GM21737 (cell line): ENCODE data around the gene IYD.

Experiments
- ATAC-seq: cut with Tn5 transposase; IDR thresholded peaks from one replicate; pipeline ENCODE4 v1.9.1; 2021; ENCODE audit warnings: mild to moderate bottlenecking, moderate library complexity; ENCODE audit not compliant: unreplicated experiment

IYD gene

DNA sequence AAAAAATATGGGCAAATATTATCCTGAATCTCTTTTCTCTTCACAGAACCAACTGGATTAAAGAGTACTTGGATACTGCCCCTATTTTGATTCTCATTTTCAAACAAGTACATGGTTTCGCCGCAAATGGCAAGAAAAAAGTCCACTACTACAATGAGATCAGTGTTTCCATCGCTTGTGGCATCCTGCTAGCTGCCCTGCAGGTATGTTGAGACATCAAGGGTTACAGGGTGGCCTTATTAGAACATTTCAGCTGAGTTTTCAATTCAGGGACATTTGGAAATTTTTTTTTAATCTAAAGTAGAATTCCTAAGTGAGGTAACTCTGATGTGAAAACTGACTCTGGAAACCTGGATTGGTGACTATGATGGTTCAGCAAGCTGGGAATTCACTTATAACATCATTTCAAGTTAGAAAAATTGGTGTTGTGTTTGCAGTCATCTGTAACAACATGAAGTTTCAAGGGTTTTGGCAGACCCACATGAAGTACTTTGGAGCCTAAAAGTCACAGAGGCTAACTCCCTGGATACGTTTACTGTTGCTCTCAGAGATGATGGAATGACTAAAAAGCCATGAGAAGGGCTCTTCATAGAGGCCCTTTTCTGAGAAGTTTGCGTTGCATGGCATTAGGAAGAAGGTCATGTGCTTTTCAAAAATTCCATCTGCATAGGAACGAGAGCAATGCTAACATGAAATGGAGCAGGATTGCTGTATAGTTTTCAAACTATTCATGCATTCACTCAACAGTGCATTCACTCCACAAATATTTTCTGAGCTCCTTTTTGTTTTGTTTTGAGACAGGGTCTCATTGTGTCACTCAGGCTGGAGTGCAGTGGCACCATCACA is 25.5 kb downstream of the IYD start:
- no peak for ATAC-seq

- no peak for ATAC-seq
Observed at GRCh38 chr6:150394899-150395295, 26.1 kb downstream of the IYD start.

GRCh38 chr6:150395388-150396009 is 26.7 kb downstream of the IYD start:
- ATAC-seq = no peak

- no peak for ATAC-seq
Observed at GRCh38 chr6:150403458-150404246, 34.8 kb downstream of the IYD start.

- no peak for ATAC-seq
Observed at GRCh38 chr6:150406948-150407347, 38.1 kb downstream of the IYD start.

DNA sequence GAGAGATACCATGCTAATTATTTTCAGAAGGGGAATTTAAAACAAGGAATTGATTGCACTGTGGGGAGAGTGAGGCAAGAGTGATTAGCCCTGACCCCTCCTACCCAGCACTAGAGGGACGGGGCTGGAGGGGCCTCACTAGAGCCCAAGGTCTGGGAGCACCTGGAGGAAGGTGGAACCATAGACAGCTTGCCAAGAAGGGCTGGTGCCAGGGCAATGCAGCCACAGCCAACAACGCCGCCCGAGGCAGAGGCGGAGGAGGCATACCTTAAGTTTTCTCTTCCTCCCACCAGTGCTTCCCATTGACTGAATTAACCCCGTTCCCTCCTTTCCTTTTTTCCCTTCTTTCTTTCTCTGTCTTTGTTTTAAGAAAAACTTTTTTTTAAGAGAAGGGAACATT is 40.0 kb downstream of the IYD start:
- ATAC-seq = no peak

GRCh38 chr6:150409576-150410066 is 40.8 kb downstream of the IYD start:
- ATAC-seq = no peak

DNA sequence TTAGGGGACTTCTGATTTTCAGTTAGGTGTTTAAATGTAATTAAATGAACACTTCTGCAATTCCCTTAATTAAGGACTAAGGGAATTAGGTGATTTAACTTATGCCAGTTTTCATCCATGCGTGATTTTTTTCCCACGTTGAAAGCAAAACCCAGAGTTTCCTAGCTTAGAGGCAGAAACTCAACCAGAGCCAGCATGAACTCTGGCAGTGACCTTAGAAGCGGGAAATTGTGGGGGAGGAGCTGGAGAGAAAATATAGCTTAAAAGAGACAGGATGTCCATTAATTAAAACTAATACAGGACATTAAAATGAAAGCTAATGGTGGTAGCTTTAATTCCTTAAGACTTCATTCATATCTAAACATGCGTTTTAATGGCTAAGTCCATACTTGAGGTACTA is 41.6 kb downstream of the IYD start:
- ATAC-seq = no peak

- ATAC-seq = no peak
Observed at GRCh38 chr6:150410906-150411305, 42.1 kb downstream of the IYD start.

DNA sequence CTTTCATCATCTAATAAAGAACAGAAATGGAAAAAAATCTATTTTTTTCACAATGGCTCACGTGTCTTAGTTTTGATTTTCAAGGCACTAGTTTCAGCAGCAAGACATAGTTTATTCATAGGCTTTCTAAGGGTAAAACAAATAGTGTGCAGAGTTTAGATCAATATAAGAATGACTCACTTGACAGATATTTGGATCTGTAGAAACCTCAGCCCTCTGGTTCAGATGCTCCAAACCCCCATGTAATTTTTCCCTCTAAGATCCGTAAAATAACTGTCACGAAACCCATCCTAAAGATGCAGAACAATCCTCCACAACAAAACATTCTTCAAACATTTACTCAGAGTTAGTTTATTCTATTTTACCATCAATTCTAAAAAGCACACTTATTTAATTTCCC is 43.4 kb downstream of the IYD start:
- no peak for ATAC-seq

- ATAC-seq = no peak
Observed at GRCh38 chr6:150413198-150413597, 44.4 kb downstream of the IYD start.

DNA sequence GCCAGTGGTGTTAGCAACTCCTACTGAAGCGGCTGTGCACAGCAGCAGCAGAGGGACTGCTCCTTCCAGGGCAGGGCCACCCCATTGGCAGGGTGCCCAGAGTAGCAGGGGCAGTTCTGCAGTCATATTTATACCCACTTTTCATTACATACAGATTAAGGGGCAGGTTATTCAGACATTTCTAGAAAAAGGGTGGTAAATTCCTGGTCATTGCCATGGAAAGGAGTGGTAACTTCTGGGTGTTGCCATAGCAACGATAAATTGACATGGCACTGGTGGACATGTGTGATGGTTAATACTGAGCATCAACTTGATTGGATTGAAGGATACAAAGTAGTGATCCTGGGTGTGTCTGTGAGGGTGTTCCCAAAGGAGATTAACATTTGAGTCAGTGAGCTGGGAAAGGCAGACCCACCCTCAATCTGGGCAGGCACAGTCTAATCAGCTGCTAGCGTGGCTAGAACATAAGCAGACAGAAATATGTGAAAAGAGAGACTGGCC is 45.0 kb downstream of the IYD start:
- ATAC-seq = no peak

GRCh38 chr6:150416128-150416527 is 47.3 kb downstream of the IYD start:
- no peak for ATAC-seq

GRCh38 chr6:150417250-150417649 is 48.4 kb downstream of the IYD start:
- no peak for ATAC-seq

GRCh38 chr6:150417899-150418826 is 49.4 kb downstream of the IYD start:
- no peak for ATAC-seq

GRCh38 chr6:150418827-150419594 is 50.2 kb downstream of the IYD start:
- ATAC-seq = no peak

GRCh38 chr6:150420428-150420827 is 51.6 kb downstream of the IYD start:
- no peak for ATAC-seq

DNA sequence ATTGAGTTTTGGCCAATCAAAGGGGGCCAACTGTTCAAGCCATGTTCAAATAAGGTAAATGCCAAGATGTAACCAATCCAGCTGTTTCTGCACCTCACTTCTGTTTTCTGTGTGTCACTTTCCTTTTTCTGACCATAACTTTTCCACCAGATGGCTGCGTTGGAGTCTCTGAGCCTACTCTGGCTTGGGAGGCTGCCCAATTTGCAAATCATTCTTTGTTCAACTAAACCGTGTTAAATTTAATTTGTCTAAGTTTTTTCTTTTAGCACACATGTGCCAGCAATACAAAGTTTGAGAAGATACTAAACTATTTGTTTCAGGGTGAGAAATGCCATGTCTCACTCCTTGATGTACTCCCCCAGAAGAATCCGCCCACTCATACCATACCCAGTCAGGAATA is 52.1 kb downstream of the IYD start:
- no peak for ATAC-seq

DNA sequence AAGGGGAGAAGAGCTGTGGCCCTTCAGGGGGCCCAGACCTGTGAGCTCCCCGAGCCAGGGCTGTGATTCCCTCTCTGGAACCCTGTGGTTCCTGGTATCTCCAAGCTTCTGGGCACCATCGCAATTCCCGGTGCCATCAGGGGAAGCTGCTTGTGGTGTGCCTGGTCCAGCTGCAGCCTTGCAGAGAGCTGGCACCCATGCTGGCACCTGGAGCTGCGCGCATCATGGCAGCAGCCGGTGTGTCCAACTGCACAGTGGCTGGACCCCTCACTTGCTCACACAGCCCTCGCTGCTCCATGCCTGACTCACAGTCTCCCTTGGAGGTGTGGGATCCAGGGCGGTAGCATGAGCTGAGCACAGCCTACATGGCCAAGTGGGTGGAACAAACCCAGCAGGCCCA is 56.7 kb downstream of the IYD start:
- no peak for ATAC-seq

DNA sequence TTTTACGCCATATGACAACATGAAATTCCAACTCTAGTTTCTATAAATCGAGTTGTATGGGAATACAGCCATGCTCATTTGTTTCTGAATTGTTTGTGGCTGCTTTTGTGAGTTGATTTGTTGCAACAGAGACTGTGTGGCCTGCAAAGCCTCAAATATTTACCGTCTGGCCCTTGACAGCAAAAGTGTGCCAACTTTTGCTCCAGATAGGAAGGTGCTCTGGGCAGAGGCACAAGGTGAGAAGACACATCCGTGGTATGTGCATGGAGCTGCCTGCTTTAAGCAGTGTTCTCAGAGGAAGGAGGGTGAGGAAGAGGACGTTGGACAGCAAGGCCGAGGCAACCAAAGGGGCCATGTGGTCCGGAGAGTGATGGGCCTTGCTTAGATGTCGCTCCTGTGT is 57.4 kb downstream of the IYD start:
- no peak for ATAC-seq
